GM12878 (cell line): ENCODE measurements around the gene WDR77. TPM values are rescaled to one million over a fixed set of nuclear protein-coding genes. Genes with fewer than 3 reads are reported as not detected.
A peak's percentile ranks its signal among the peaks of the same experiment; 100 is the strongest.

ENCODE experiments used
- ATAC-seq: fragments of 200-7000 bp; cut with Tn5 transposase; 3 replicates; pipeline ENCODE4 v1.9.1; 2020; ENCODE audit warnings: mild to moderate bottlenecking, moderate library complexity
- BruUV-seq: library from RNA; stranded (reverse); fragments of 400-500 nt; replicated peaks from 2 replicates; lab custom pipeline; 2021; lab: Mats Ljungman, UMichigan
- CTCF ChIA-PET: fragments of 300-600 bp; sonication (Branson Sonifier 250); formaldehyde crosslinking; extraction: SDS; loops from one replicate; lab custom pipeline; 2021; ENCODE audit warnings: inconsistent platforms; lab: Yijun Ruan, JAX
- POLR2A ChIA-PET: fragments of 350-600 bp; formaldehyde crosslinking; extraction: SDS; loops from one replicate; lab custom pipeline; 2021; ENCODE audit warnings: inconsistent platforms; lab: Charles Lee
- RAD21 ChIA-PET: fragments of 300-600 bp; sonication (Branson Sonifier 250); formaldehyde crosslinking; loops from one replicate; lab custom pipeline; 2023; ENCODE audit warnings: antibody characterized with exemption; ENCODE audit not compliant: unreplicated experiment; lab: Charles Lee
- SMC1A ChIA-PET: fragments of 300-600 bp; sonication (Branson Sonifier 250); formaldehyde crosslinking; loops from one replicate; lab custom pipeline; 2023; ENCODE audit not compliant: unreplicated experiment, uncharacterized antibody; lab: Charles Lee
- DNase-seq: peaks from one replicate; pipeline ENCODE4 v3.0.0-alpha.2; 2011; ENCODE audit warnings: low read depth, low spot score
- FAIRE-seq: peaks from 3 replicates; lab custom pipeline; 2011; peaks lifted over from hg19 to GRCh38; lab: Jason Lieb, UNC
- H2AFZ ChIP-seq: 2 replicates; pipeline ENCODE4 v1.6.0; 2011; ENCODE audit warnings: low read depth, low read length, control low read depth; ENCODE audit not compliant: control insufficient read depth
- H3K27ac ChIP-seq: 2 replicates; pipeline ENCODE4 v1.5.1; 2011; ENCODE audit warnings: control low read depth; ENCODE audit not compliant: control insufficient read depth, insufficient read depth
- H3K27me3 ChIP-seq, 2 experiments: replicated peaks in 1 of 2; 2 replicates each; pipeline versions ENCODE4 v1.6.0 to v1.6.1; 2011; ENCODE audit warnings: low read length in 1 of 2; ENCODE audit not compliant: control insufficient read depth in 2 of 2, insufficient read depth in 2 of 2
- H3K36me3 ChIP-seq, 2 experiments: 2 replicates each; pipeline ENCODE4 v1.5.1; 2011; ENCODE audit warnings: low read length in 1 of 2; ENCODE audit not compliant: control insufficient read depth in 2 of 2, insufficient read depth in 2 of 2
- H3K4me1 ChIP-seq: 2 replicates; pipeline ENCODE4 v1.6.1; 2011; ENCODE audit warnings: mild to moderate bottlenecking, low read length, moderate library complexity, mixed read lengths; ENCODE audit not compliant: control insufficient read depth, insufficient read depth
- H3K4me2 ChIP-seq: 2 replicates; pipeline ENCODE4 v1.6.0; 2011; ENCODE audit warnings: control low read depth; ENCODE audit not compliant: control insufficient read depth, insufficient read depth
- H3K4me3 ChIP-seq: fragments of 200-600 bp; sonication (generic); 2 replicates; pipeline ENCODE4 v1.5.1; 2016
- H3K79me2 ChIP-seq: 2 replicates; pipeline ENCODE4 v1.6.0; 2011; ENCODE audit warnings: low read length; ENCODE audit not compliant: control insufficient read depth, insufficient read depth
- H3K9ac ChIP-seq: 2 replicates; pipeline ENCODE4 v1.8.0; 2011; ENCODE audit warnings: low read length, control low read depth, mixed read lengths; ENCODE audit not compliant: control insufficient read depth, insufficient read depth
- H3K9me3 ChIP-seq: replicated peaks from 3 replicates; pipeline ENCODE4 v1.5.1; 2011; ENCODE audit warnings: mild to moderate bottlenecking, low read length; ENCODE audit not compliant: control insufficient read depth, insufficient read depth
- H4K20me1 ChIP-seq: 2 replicates; pipeline ENCODE4 v1.6.0; 2011; ENCODE audit not compliant: control insufficient read depth, insufficient read depth
- CTCF ChIP-seq, 3 experiments: IDR thresholded peaks in 2 of 3; conservative IDR thresholded peaks in 1 of 3; 2 replicates each; pipeline ENCODE4 v1.5.1; 2011; ENCODE audit warnings: low read depth in 3 of 3, low read length in 3 of 3, mild to moderate bottlenecking in 3 of 3, control low read depth in 2 of 3, moderate library complexity in 2 of 3, inconsistent platforms in 1 of 3, mixed read lengths in 1 of 3; ENCODE audit not compliant: control insufficient read depth in 2 of 3, insufficient read depth in 1 of 3; ENCODE audit errors: extremely low read depth in 1 of 3
- NBN ChIP-seq: fragments of 450-650 bp; IDR thresholded peaks from 2 replicates; pipeline ENCODE4 v1.6.1; 2016
- NR2C1 ChIP-seq: fragments of 450-650 bp; IDR thresholded peaks from 2 replicates; pipeline ENCODE4 v1.6.1; 2017; ENCODE audit warnings: antibody characterized with exemption, mild to moderate bottlenecking, moderate library complexity
- NR2C2 ChIP-seq: IDR thresholded peaks from 2 replicates; pipeline ENCODE4 v1.6.1; 2011; ENCODE audit warnings: borderline replicate concordance, low read depth; ENCODE audit not compliant: control insufficient read depth, insufficient read length
- WGBS: methylation state at CpG from one replicate; pipeline ENCODE4 v1.1.6; 2016; ENCODE audit warnings: low lambda C conversion rate; ENCODE audit not compliant: insufficient replicate concordance, insufficient coverage; ENCODE audit errors: missing lambda C conversion rate; 5-methylcytosine and 5-hydroxymethylcytosine counted together
- in situ Hi-C: fragments of 300-500 bp; cut with MboI; formaldehyde crosslinking; loops from 9 replicates; pipeline ENCODE4 v1.14.3; 2018; ENCODE audit warnings: mixed read lengths
- intact Hi-C: fragments of 100-400 bp; cut with micrococcal nuclease; formaldehyde crosslinking; loops from one replicate; pipeline ENCODE4 v1.14.2; 2022; ENCODE audit not compliant: unreplicated experiment
- polyA plus RNA-seq, 11 experiments: library from polyadenylated mRNA; depleted of rRNA in 4 of 11; unstranded in 6 of 11; stranded (reverse) in 5 of 11; fragments of >200 nt; fragmentation: Nextera tagmentation in 4 of 11; fragmentation: Illumina TruSeq in 1 of 11; extraction: Ambion mirVana in 4 of 11; extraction: Trizol in 1 of 11; gene quantifications; 1 replicate in 1 of 11; 2 replicates in 10 of 11; pipeline versions ENCODE4 v1.2.1 to v1.2.3, GENCODE V29; 2011 to 2016; ENCODE audit warnings: inconsistent platforms in 2 of 11, missing spikeins in 2 of 11, low read depth in 1 of 11
- total RNA-seq, 4 experiments: library from RNA; depleted of rRNA in 3 of 4; stranded (reverse); fragments of >200 nt in 3 of 4; fragmentation: Illumina TruSeq in 1 of 4; extraction: Trizol in 1 of 4; gene quantifications; 2 replicates each; pipeline versions ENCODE4 v1.2.1 to v1.2.3, GENCODE V29; 2013 to 2021

Gene WDR77
- total and polyA plus RNA-seq, 10 of the 15 experiments (the other 5 are each of a cell fraction or from before 2014, with no cell fraction given), result 12.7 to 167 (median 67.1) TPM

- Histone ChIP-seq H3K4me3 (no peak overlapping the region), H3K79me2 (no peaks in the 10 kb centered on the region), H3K9me3 (no peaks in the 10 kb centered on the region; the same call in 2 of the 3 replicates), H3K4me1 (peaks cover 12% of the 10 kb centered on the region), H3K27ac (no peak overlapping the region), H2AFZ (no peak overlapping the region), H3K36me3 (peaks cover 0 to 10% of the 10 kb centered on the region in 2 experiments; a peak in 1 of 4 replicates), H3K9ac (no peak overlapping the region), H3K4me2 (no peak overlapping the region), H4K20me1 (no peaks in the 10 kb centered on the region), H3K27me3 (no peaks in the 10 kb centered on the region)
- ChIA-PET POLR2A (interaction anchor here (1.1 kb wide), 1 partner anchor 40 kb away, joined by 3 read pairs; no protein-coding TSS in a partner anchor), CTCF (interaction anchor here (1.5 to 2.1 kb wide), 2 partner anchors 12 to 39 kb away, joined by 5 to 6 read pairs; no protein-coding TSS in a partner anchor), SMC1A (no interaction called here), RAD21 (no interaction called here)
- ATAC-seq, result no peak
- TF ChIP-seq CTCF (IDR thresholded peaks at IDR 0.05 in 2 of 3, conservative IDR thresholded peaks at IDR 0.05 in 1 of 3; ENCODE audit: control insufficient read depth in 2 of 3, extremely low read depth in 1 of 3, insufficient read depth in 1 of 3, low read depth in 3 of 3, low read length in 3 of 3) (0 out of 6 replicates have a peak, but pooled peaks of 1 of the 3 experiments have one; percentile 3), NR2C1 (no peak), NR2C2 (no peak), NBN (no peak)
- in situ Hi-C loops (no loop called here), intact Hi-C loops (loop anchor here (2.0 kb wide), 1 partner anchor 13 kb away; no protein-coding TSS in a partner anchor)
- no peak for DNase-seq
- BruUV-seq, result no TSS peak
- WGBS, result 100% methylated on average over 2 of the region's 2 CpGs
- FAIRE-seq, result no peak
Measured at GRCh38 chr1:111467865-111468716, 19.0 kb upstream of the WDR77 start.
